ENCODE results near the gene TLE1.

GRCh38 chr9:81564632-81565031 is 124.7 kb downstream of the TLE1 start:
- TF ChIP-seq CTCF (IDR thresholded peaks at IDR 0.05; ENCODE audit: poor library complexity) (no peak), EZH2 (IDR thresholded peaks at IDR 0.05; ENCODE audit: borderline replicate concordance) (no peak)

Data from hepatocyte (in vitro differentiated cells).